HepG2 (cell line): ENCODE results near the gene EPB41L1. TPM values are rescaled to one million over a fixed set of nuclear protein-coding genes. Genes with fewer than 3 reads are reported as not detected.

ENCODE experiments used
- ATAC-seq: fragments of 200-7000 bp; cut with Tn5 transposase; 3 replicates; pipeline ENCODE4 v1.9.1; 2020; ENCODE audit warnings: mild to moderate bottlenecking, moderate library complexity
- BruUV-seq: library from RNA; stranded (reverse); fragments of 400-500 nt; replicated peaks from 2 replicates; lab custom pipeline; 2021; lab: Mats Ljungman, UMichigan
- CTCF ChIA-PET: fragments of 300-600 bp; formaldehyde crosslinking; extraction: SDS; loops from one replicate; lab custom pipeline; 2021; ENCODE audit warnings: low total read pairs, inconsistent platforms, low intra/inter-chr PET ratio; lab: Yijun Ruan, JAX
- POLR2A ChIA-PET: fragments of 350-600 bp; sonication (Branson Sonifier 250); formaldehyde crosslinking; loops from one replicate; lab custom pipeline; 2020; ENCODE audit warnings: antibody characterized with exemption, inconsistent platforms; lab: Yijun Ruan, JAX
- DNase-seq: peaks from one replicate; pipeline ENCODE4 v3.0.0-alpha.2; 2015; ENCODE audit warnings: low spot score
- FAIRE-seq: peaks from 3 replicates; lab custom pipeline; 2011; peaks lifted over from hg19 to GRCh38; lab: Jason Lieb, UNC
- H2AFZ ChIP-seq: one replicate; pipeline ENCODE4 v1.6.1; 2011; ENCODE audit warnings: low read length, inconsistent platforms
- H3K27ac ChIP-seq: fragments of 300-600 bp; 3 replicates; pipeline ENCODE4 v1.8.0; 2011; ENCODE audit warnings: mixed run types, mild to moderate bottlenecking, mixed read lengths, low read length, inconsistent platforms; ENCODE audit not compliant: insufficient read depth; ENCODE audit errors: extremely low read length
- H3K27me3 ChIP-seq, 2 experiments: fragments of 200-600 bp in 1 of 2; 2 replicates in 1 of 2; 3 replicates in 1 of 2; pipeline versions ENCODE4 v1.6.0 to v1.8.0; 2011; ENCODE audit warnings: low read length in 2 of 2, mild to moderate bottlenecking in 2 of 2, moderate library complexity in 2 of 2, inconsistent platforms in 1 of 2; ENCODE audit not compliant: insufficient read depth in 2 of 2, control insufficient read depth in 1 of 2
- H3K36me3 ChIP-seq, 2 experiments: fragments of 200-600 bp in 1 of 2; replicated peaks in 1 of 2; 2 replicates in 1 of 2; 3 replicates in 1 of 2; pipeline versions ENCODE4 v1.5.1 to v1.8.0; 2011; ENCODE audit warnings: low read length in 2 of 2, inconsistent platforms in 1 of 2; ENCODE audit not compliant: insufficient read depth in 2 of 2, control insufficient read depth in 1 of 2
- H3K4me1 ChIP-seq: 2 replicates; pipeline ENCODE4 v1.5.1; 2012; ENCODE audit warnings: low read length, inconsistent platforms; ENCODE audit not compliant: insufficient read depth
- H3K4me2 ChIP-seq: 2 replicates; pipeline ENCODE4 v1.6.0; 2011; ENCODE audit warnings: low read depth, low read length, inconsistent platforms
- H3K4me3 ChIP-seq, 3 experiments: fragments of 200-600 bp in 1 of 3; sonication (generic), shearing (Covaris generic) in 1 of 3; replicated peaks in 1 of 3; 2 replicates each; pipeline ENCODE4 v1.5.1; 2011 to 2016; ENCODE audit warnings: low read length in 3 of 3, inconsistent platforms in 2 of 3, low read depth in 2 of 3, mild to moderate bottlenecking in 2 of 3, control low read depth in 1 of 3, mixed read lengths in 1 of 3; ENCODE audit not compliant: insufficient read depth in 1 of 3
- H3K79me2 ChIP-seq: one replicate; pipeline ENCODE4 v1.6.1; 2011; ENCODE audit warnings: low read length, inconsistent platforms; ENCODE audit not compliant: insufficient read depth
- H3K9ac ChIP-seq: 2 replicates; pipeline ENCODE4 v1.6.0; 2011; ENCODE audit warnings: mild to moderate bottlenecking, low read depth, low read length, inconsistent platforms; ENCODE audit not compliant: insufficient read depth
- H3K9me3 ChIP-seq: 2 replicates; pipeline ENCODE4 v1.5.1; 2012; ENCODE audit warnings: mild to moderate bottlenecking, low read length
- H4K20me1 ChIP-seq: 2 replicates; pipeline ENCODE4 v1.6.0; 2011; ENCODE audit warnings: inconsistent platforms, mild to moderate bottlenecking, low read length, moderate library complexity; ENCODE audit not compliant: insufficient read depth
- HMGA1 ChIP-seq: sonication (generic); formaldehyde crosslinking; conservative IDR thresholded peaks from 2 replicates; pipeline ENCODE4 v1.4.0; 2020; ENCODE audit warnings: missing genetic modification reagents
- HNF1A ChIP-seq, 2 experiments: sonication (generic) in 1 of 2; formaldehyde crosslinking in 1 of 2; IDR thresholded peaks; 2 replicates each; pipeline versions ENCODE4 v1.4.0 to v1.6.1; 2016 to 2020; ENCODE audit warnings: borderline replicate concordance in 1 of 2, low read depth in 1 of 2, mild to moderate bottlenecking in 1 of 2, missing genetic modification reagents in 1 of 2
- HNRNPH1 ChIP-seq: fragments of 200-400 bp; formaldehyde crosslinking; optimal IDR thresholded peaks from 2 replicates; pipeline ENCODE3; 2017; ENCODE audit warnings: mild to moderate bottlenecking, low read depth, low read length
- PATZ1 ChIP-seq: sonication (generic); formaldehyde crosslinking; IDR thresholded peaks from 2 replicates; pipeline ENCODE4 v1.4.0; 2020; ENCODE audit warnings: missing genetic modification reagents
- PRDM4 ChIP-seq: sonication (generic); formaldehyde crosslinking; IDR thresholded peaks from 2 replicates; pipeline ENCODE4 v1.9.0; 2021; ENCODE audit warnings: missing genetic modification reagents, borderline replicate concordance
- SIX4 ChIP-seq: sonication (generic); formaldehyde crosslinking; IDR thresholded peaks from 2 replicates; pipeline ENCODE4 v1.4.0; 2020; ENCODE audit warnings: missing genetic modification reagents
- TCF7L2 ChIP-seq: IDR thresholded peaks from 2 replicates; pipeline ENCODE4 v1.6.1; 2011; ENCODE audit warnings: mild to moderate bottlenecking, low read depth, low read length, moderate library complexity
- U2AF2 ChIP-seq: fragments of 200-400 bp; formaldehyde crosslinking; IDR thresholded peaks from 2 replicates; pipeline ENCODE4 v1.6.1; 2017; ENCODE audit warnings: low read depth, mild to moderate bottlenecking, low read length
- ZFY ChIP-seq: sonication (generic); formaldehyde crosslinking; IDR thresholded peaks from 2 replicates; pipeline ENCODE4 v1.4.0; 2020; ENCODE audit warnings: missing genetic modification reagents
- ZNF276 ChIP-seq: sonication (generic); formaldehyde crosslinking; IDR thresholded peaks from 2 replicates; pipeline ENCODE4 v1.4.0; 2020; ENCODE audit warnings: mild to moderate bottlenecking, low read depth, missing genetic modification reagents
- ZNF451 ChIP-seq: sonication (generic); formaldehyde crosslinking; IDR thresholded peaks from 2 replicates; pipeline ENCODE4 v1.5.0; 2020; ENCODE audit warnings: mild to moderate bottlenecking, missing genetic modification reagents
- ZNF652 ChIP-seq: IDR thresholded peaks from 2 replicates; pipeline ENCODE4 v1.6.1; 2016; ENCODE audit warnings: low read depth, borderline replicate concordance
- ZNF703 ChIP-seq: sonication (generic); formaldehyde crosslinking; IDR thresholded peaks from 2 replicates; pipeline ENCODE4 v1.5.1; 2020; ENCODE audit warnings: missing genetic modification reagents, mild to moderate bottlenecking, moderate library complexity, borderline replicate concordance
- ZNF775 ChIP-seq: sonication (generic); formaldehyde crosslinking; IDR thresholded peaks from 2 replicates; pipeline ENCODE4 v1.4.0; 2020; ENCODE audit warnings: missing genetic modification reagents, mild to moderate bottlenecking, moderate library complexity, borderline replicate concordance
- WGBS: methylation state at CpG from one replicate; pipeline ENCODE4 v1.1.6; 2017; ENCODE audit warnings: low lambda C conversion rate; 5-methylcytosine and 5-hydroxymethylcytosine counted together
- in situ Hi-C: cut with HindIII; loops from 2 replicates; pipeline ENCODE4 v1.10.0; 2017; ENCODE audit warnings: low pct_unique_long_range_greater_than_20kb; ENCODE audit not compliant: extremely low pct_ligation_motif_present
- intact Hi-C: fragments of 100-400 bp; cut with micrococcal nuclease; formaldehyde crosslinking; loops from one replicate; pipeline ENCODE4 v1.10.0; 2022; ENCODE audit not compliant: unreplicated experiment
- polyA plus RNA-seq, 8 experiments: library from polyadenylated mRNA; depleted of rRNA in 3 of 8; stranded (reverse) in 7 of 8; unstranded in 1 of 8; fragments of >200 nt; fragmentation: Illumina TruSeq in 4 of 8; extraction: Trizol in 4 of 8; gene quantifications; 2 replicates each; pipeline versions ENCODE4 v1.2.1 to v1.2.3, GENCODE V29; 2011 to 2016; ENCODE audit warnings: low read depth in 4 of 8, missing spikeins in 1 of 8, mixed read lengths in 1 of 8; ENCODE audit not compliant: insufficient read depth in 1 of 8
- total RNA-seq, 5 experiments: library from RNA; depleted of rRNA; stranded (reverse); fragments of >200 nt; fragmentation: Illumina TruSeq; extraction: Trizol; gene quantifications; 2 replicates each; pipeline ENCODE4 v1.2.3, GENCODE V29; 2016; ENCODE audit warnings: low read depth in 1 of 5

The EPB41L1 gene
- total and polyA plus RNA-seq, 2 of the 13 experiments (the other 11 are each of a cell fraction or from before 2014, with no cell fraction given) = 16.7 to 39.0 TPM

- no peak for DNase-seq
- WGBS = 100% methylated on average over 1 of the region's 1 CpG
- Histone ChIP-seq H3K9me3 (no peaks in the 10 kb centered on the region), H3K79me2 (no peaks in the 10 kb centered on the region), H4K20me1 (no peaks in the 10 kb centered on the region), H2AFZ (no peak overlapping the region), H3K9ac (no peak overlapping the region), H3K4me1 (no peaks in the 10 kb centered on the region), H3K27ac (no peak overlapping the region), H3K4me3 (no peak overlapping the region), H3K36me3 (peaks cover 16 to 18% of the 10 kb centered on the region in 2 experiments), H3K27me3 (no peaks in the 10 kb centered on the region), H3K4me2 (no peak overlapping the region)
- POLR2A ChIA-PET = no interaction called here
- FAIRE-seq = no peak
- intact Hi-C loops (no loop called here), in situ Hi-C loops (loop anchor here (5.0 kb wide), 1 partner anchor 242 kb away; no protein-coding TSS in a partner anchor)
- CTCF ChIA-PET = interaction anchor here (1.3 to 3.8 kb wide), 5 partner anchors 44 to 237 kb away, joined by 4 to 83 read pairs (median 8); partner anchors contain the start of gene EPB41L1
- BruUV-seq = no TSS peak
- ATAC-seq = no peak
- TF ChIP-seq ZNF775 = no peak
- no peak for TF ChIP-seq ZFY (CRISPR knock-in tag)
- TF ChIP-seq ZNF652 (CRISPR knock-in tag) = no peak
- TF ChIP-seq HMGA1 (CRISPR knock-in tag) = no peak
- TF ChIP-seq HNRNPH1 = no peak
- no peak for TF ChIP-seq PATZ1 (CRISPR knock-in tag)
- TF ChIP-seq U2AF2 = no peak
- TF ChIP-seq SIX4 (CRISPR knock-in tag) = no peak
- TF ChIP-seq TCF7L2 = no peak
- TF ChIP-seq PRDM4 (CRISPR knock-in tag) = no peak
- TF ChIP-seq HNF1A (IDR thresholded peaks at IDR 0.05; ENCODE audit: low read depth) = no peak
- TF ChIP-seq HNF1A (CRISPR knock-in tag; IDR thresholded peaks at IDR 0.05; ENCODE audit: borderline replicate concordance) = no peak
- TF ChIP-seq ZNF703 (CRISPR knock-in tag) = no peak
- no peak for TF ChIP-seq ZNF451 (CRISPR knock-in tag)
- no peak for TF ChIP-seq ZNF276 (CRISPR knock-in tag)
Observed at GRCh38 chr20:36200451-36200850, 45.9 kb downstream of the EPB41L1 start.
